CD4-positive, alpha-beta T cell treated with Interleukin-12 subunit alpha and Interleukin-12 subunit beta, for 1 hour (primary cell): ENCODE results near the gene DIP2C.
"Not testable (repeated sequence)": the region's sequence is repeated elsewhere in the genome, so short reads cannot be mapped to it uniquely, and the experiment has no call there.

ENCODE experiments used
- DNase-seq: peaks from one replicate; pipeline ENCODE4 v3.0.0-alpha.2; 2020

The DIP2C gene

DNA sequence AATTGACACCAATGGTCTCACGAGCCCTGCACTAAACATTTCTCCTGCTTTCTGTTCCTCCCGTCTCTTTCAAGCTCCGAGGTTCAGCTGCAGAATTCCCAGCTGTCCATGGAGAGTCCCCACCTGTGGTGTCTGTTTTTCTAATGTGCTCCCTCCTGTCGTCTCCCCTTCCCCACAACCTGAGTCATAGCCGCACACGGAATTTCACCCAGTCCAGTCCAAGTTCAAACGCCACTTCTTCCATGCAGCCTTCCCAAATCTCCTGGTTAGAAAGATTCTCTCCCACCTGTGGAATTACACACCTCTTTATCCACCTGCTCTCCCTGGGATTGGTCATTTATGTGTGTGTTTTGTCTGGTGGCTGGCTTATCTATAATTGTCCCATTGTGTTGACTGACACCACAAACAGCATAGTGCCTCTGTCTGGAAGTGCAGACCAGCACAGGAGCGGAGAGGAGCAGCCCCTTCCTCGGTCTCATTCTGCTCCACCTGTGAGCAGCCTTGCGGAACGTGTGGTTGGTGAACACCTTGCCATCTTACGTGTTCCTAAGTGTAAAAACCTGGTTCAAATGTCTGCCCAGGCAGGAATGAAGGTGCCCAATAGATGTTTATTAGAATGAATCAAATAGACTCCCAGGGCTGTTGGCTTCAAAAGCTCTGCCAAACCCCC, 3.3 kb upstream of the DIP2C start:
- no peak for DNase-seq

DNA sequence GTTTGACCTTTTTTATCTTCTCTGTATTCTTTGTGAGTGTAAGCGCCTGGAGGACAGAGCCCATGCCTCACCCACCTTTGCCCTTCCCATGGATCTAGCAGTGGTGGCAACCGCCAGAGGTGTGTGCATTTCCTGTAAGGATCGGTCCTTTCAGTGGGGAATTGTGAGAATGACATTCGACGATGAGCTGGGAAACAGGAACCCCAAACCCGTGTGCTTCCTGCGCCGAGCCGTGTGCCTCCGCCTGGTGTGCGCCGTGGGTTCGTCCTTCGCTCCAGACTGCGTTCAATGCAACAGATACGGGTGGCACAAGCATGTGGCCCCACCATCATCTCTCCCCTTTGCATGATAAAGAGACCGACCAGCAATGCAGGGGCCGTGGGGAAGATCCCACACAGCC, 1.7 kb upstream of the DIP2C start:
- no peak for DNase-seq

DNA sequence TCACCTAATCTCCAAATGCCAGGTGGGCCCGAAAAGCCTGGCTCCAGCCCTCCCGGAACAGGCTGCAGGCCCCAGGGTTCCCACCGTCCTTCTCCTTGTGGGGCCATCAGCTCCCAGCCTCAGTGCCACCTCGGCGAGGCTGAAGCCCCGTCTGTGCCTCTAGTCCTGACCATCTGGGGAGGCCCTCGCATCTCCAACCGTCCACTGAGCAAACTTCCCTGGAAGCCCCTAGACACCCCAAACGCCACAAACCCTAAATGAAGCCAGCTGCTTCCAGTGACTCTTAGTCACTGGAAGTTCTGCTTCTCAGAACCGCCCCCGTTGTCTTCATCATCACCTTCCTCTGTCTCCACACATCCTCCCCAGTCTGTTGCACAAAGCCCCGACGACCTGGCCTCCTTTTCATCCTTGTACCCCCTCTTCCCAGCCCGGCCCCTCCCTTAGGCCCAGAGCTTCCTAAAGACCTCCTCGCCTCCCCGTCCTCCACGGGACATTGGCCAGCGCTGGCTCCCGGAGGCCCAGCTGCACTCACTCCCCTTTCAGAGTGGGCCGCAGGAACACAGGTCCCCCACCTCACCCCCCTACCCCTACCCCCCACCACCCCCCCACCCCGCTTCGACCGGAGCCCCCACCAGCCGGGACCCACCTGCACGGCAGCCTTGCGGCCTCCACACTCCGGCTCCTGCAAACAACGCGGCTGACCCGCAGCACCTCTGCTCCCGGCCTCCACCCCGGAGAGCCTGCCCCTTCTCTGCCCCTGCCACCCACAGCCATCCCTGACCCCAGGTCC, 1.1 kb upstream of the DIP2C start:
- no peak for DNase-seq

DNA sequence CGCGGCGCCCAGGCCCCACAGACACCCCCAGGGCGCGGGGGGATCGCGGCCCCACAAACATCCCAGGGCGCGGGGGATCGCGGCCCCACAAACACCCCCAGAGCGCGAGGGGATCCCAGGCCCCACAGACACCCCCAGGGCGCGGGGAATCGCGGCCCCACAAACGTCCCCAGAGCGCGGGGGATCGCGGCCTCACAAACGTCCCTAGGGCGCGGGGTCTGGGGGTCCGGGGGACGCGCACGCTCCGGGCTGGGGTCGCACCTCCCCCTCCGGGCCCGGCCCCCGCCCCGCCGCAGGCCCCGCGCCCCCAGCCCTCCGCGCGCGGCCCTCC, 382 bp downstream of the DIP2C start:
- no peak for DNase-seq

DNA sequence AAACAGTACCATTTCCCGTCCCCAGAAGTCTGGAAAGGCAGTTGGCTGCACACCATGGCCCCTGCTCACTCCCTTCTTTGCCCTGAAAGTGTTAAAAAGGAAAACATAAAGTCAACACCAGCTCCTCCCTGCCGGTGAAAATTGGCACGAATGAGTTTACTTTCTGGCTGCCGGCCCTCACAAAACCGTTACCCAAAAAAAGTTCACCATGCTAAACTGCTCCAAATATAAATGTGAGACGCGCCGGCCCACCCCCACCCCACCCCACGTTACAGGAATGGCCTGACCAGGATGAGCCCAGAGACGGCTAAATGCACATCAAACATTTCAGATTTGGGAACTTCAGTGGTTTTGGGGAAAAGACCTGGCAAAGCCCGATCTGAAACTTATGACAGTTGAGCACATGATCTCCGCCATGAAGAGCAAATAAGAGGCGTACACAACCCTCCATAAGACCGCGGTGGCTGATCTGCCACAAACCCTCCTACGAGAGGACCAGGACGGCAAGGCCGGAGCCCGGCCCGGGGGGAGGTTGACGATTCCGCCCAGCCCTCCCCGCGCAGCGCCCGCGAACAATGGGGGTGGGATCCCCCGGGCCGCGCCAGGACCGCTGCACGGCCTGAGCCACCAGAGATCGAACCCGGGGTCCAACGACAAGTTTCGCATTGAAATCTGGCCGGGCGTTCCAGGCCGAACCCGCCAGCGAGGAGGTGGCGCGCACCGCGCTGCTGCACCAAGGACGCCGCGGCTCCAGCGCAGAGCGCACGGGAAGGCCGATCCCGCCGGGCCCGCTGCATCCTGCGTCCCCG, 952 bp downstream of the DIP2C start:
- DNase-seq = no peak

DNA sequence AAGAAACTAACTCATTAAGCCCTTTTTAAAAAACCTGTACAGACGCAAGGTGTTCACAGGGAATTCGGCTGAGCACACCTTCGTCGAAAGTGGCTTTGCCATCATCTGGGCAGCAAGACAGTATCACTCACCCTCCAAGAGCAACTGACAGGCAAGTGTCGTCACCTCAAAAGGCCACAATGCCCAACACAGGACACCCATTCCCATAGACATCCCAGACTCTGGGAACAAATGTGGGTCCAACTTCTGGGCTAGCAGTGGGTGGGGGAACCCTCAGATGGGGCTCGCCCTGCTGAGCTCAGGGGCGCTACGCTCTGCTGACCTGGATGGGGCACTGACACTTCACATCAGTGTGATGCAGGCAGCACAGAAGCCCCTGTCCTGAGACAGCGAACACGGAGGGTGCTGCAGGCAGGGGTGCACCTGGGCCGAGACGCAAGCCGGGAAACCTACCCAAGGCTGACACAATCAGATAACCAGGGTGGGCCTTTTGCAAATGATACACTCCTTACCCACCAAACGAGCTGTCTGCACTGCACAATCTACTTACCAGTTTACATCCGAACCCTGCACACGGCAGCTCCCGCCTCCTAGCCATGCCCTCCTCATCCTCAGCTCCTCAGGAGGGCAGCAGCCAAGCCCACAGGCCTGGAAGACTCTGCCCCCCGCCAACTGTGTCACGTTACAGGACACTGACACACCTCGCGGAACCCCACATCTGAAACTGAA, 1.7 kb downstream of the DIP2C start:
- no peak for DNase-seq

DNA sequence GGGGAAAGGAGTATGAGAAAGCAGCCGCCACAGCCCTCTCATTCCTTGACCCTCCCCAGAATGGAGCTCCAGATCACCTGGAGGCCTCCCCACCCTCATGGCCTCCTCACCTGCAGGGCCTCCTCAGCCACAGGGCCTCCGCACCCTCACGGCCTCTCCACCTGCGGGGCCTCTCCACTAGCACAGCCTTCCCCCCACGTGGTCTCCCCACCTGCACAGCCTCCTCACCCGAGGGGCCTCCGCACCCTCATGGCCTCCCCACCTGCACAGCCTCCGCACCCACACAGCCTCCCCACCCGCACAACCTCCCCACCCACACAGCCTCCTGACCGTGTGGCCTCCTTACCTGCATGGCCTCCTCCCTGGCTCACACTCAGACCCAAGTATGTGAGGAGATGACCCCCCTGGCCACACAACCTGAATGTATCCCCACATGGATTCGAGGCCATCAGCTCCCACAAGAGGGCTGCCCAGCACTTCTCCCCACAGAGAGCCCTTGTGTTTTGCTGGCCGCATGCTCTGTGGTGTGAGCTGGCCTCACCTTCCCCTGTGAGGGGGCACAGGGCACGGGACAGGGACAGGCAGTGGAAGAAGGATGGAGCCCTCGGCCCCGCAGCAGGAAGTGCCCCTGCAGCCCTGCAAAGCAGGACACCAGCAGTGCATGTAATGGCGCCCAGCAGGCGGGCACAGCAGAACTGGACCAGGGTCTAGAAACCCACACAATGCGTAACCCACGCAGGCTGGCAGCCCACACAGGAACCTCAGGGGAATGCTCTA, 3.1 kb downstream of the DIP2C start:
- DNase-seq = no peak

DNA sequence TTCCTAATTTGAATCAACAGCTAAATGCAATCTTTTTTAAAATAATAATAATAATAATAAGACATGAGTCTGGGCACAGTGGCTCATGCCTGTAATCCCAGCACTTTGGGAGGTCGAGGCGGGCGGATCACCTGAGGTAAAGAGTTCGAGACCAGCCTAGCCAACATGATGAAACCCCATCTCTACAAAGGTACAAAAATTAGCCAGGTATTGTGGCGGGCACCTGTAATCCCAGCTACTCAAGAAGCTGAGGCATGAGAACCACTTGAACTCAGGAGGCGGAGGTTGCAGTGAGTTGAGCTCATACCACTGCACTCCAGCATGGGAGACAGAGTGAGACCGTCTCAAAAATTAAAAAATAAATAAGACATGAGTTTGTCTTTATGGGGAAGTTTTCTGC, 3.9 kb downstream of the DIP2C start:
- DNase-seq = no peak

DNA sequence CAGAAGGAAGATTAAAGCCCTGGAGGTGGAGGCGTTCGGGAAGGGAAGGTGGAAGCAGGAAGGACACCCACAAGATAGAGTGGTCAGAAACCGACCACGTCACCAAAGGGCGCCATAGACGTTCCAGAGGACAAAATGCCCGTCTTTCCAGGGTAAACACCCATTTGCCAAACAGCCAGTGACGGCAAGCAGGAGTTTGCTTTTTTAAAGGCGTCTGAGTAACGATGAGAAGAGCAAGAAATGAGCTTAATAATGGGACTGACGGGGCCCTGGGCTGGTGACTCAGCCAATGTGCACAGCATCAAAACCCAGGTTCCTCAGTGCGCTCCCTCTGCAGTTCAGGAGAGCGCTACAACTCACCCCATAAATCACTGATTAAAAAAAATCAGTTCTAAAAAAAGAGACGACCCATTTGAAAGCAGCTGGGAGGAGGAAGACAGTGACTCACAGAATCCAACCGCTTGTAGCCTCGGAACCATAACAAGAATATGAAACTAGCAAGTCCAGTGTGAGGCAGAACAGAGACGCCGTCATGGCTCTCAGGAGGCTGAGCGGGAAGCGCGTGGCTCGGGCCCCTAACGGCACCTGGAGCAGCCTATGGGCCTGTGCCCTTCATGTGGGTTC, 5.9 kb downstream of the DIP2C start:
- DNase-seq = no peak

DNA sequence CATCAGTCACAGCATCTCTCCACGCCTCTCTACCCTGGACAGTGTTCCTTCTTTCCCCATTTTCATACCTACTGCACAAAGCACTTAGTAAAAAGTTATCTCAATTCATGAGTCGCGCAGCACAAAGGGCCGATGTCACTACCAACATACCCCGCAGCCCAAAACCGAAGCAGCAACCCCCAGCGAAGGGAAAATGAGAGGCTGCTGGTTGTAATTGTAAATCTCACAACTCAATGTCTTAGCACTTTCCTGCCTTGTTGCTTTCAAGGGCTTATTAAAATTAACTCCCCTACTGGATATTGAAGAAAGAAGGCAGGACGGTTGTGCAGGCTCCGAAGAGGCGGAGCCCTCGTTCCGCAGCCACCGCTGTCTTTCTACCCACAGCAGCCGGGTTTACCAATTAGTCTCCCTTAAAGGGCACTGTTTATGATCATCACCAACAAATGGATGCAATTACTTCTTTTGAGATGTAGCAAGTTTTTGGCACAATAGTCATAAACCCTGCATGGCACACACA, 6.5 kb downstream of the DIP2C start:
- DNase-seq = no peak

DNA sequence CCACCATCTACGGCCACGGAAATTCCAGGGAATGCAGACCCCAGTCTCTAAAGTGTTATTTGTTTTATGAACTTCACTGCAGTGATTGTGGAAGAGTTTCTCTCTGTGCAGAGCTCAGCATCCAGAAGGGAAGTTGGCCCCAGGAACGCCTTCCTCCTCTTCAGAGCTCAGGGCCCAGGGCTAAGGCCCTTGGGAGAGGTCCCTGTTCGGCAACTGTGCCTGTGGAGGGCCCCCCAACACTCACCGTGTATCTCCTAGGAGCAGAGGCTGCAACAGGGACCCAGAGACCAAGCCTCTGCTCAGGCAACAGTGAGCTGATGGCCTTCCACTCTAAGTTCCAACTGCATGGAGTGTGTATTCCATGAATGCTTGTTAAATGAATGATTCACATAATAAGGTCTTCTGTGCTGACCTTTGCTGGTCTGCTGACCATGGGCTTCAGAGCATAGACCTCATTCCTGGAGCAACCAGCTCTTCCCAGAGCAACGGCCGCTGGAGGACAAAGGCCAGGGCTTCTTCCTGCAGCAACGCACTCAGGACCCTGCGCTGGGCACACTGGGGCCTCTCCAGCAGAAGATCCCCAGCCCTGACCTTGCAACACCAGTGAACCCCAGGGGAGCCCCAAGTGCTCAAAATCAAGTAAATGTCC, 7.7 kb downstream of the DIP2C start:
- no peak for DNase-seq

DNA sequence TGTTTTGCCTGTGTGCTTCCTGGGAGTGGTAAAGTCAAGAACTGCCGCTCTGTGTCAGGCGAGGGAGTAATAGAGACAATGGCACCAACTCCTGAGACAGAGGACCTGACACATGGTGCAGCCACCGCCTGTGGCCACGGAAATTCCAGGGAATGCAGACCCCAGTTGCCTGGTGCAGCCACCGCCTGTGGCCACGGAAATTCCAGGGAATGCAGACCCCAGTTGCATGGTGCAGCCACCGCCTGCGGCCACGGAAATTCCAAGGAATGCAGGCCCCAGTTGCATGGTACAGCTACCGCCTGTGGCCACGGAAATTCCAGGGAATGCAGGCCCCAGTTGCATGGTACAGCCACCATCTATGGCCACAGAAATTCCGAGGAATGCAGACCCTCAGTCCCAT, 8.7 kb downstream of the DIP2C start:
- DNase-seq = no peak

DNA sequence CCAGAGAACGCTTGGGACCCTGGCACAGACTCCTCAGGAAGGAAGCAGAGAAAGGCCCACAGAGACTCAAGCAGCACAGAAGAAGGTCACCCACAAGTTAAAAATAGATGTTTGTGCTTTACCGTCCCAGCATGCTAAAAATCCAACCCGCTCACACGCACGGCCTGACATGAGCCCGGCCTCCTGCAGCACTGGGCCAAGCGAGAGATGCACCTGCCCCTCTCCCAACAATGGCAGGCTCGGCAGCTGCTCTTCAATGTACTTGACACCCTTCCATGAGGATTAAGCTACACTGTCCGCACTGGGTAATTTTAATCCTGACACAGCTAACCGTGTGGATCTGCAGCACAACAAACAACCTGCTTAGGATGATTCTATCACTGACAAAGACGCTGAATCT, 9.3 kb downstream of the DIP2C start:
- DNase-seq = no peak

DNA sequence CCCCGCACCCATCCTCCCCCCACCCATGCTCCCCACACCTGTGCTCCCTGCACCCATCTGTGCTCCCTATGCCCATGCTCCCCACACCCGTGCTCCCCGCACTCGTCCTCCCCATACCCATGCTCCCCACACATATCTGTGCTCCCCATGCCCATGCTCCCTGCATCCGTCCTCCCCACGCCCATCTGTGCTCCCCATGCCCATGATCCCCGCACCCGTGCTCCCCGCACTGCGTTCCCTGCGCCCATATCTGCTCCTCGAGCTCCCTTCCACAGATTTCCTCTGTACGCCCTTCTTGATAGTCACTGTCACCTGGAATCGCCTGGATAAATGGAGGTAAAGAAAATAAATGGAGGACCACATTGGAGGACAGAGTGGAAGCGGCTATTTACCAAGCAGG, 9.9 kb downstream of the DIP2C start:
- DNase-seq = no peak

DNA sequence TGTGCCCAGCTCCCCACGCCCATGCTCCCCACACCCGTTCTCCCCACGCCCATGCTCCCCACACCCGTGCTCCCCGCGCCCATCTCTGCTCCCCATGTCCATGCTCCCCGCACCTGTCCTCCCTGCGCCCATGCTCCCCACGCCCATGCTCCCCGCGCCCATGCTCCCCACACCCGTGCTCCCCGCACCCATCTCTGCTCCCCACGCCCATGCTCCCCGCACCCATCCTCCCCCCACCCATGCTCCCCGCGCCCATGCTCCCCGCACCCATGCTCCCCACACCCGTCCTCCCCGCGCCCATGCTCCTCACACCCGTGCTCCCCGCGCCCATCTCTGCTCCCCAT, 10.8 kb downstream of the DIP2C start:
- DNase-seq = not testable (repeated sequence)

DNA sequence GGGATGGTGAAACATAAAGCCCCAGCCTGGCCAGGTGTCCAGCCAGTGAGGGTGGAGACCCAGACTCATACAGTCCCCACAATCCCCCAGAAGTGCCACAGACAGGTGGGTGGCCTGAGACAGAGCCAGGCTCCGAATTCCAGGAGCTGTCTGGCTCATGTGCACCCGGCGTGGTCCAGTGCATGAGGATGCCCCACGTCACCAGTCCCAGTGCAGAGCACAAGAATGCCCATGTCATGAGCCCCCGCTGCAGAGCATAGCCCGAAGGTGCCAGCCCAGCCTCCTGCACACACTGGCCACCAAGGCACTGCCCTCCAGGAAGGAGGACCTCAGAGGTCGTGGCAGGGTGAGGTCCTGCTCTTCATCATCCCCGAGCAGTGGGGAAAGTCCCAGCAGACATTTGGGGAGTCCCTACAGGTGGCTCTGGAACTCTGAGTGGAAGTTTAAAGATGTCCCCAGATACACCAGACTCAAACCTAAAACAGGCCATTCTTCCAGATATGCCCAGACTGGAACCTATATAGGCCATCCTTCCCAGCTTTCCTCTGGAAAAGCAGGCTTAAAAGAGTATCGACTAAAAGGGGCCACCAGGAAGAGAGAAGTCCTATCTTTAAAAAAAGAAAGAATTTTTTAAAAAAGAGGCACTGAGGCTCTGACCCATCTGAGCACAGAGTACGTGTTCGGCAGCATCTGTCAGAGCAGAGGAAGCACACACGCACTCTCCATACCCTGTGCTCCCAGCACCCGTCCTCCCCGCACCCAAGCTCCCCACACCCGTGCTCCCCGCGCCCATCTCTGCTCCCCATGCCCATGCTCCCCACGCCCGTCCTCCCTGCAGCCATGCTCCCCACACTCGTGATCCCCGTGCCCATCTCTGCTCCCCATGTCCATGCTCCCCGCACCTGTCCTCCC, 11.5 kb downstream of the DIP2C start:
- no peak for DNase-seq

DNA sequence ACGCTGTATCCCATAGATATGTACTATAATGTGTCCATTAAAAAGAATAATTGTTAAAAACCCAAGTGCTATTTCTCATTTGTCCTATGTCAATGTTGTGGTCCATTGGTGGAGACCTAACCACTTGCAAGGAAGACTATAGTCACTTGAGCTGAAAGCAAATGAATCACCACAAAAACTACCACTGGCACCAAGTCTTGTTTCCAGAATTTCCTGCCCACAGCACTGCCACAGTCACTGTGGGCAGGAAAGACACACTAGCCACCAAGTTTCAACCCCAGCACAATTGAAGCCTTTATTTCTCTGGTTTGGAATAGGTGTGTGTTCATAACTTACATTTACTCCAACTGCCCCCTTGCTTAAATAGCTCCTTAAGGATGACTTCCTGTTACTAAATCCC, 12.4 kb downstream of the DIP2C start:
- DNase-seq = no peak

DNA sequence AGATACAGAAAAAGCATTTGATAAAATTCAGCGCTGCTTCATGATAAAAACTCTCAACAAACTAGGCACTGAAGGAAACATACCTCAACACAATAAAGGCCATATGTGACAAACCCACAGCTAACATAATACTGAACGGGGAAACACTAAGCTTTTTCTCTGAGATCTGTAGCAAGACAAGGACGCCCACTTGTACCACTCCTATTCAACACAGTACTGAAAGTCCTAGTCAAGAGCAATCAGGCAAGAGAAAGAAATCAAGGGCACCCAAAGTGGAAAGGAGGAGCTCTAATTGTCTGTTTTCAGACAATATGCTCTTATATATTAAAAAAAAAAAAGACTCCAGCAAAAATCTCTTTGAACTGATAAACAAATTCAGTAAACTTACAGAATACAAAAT, 13.3 kb downstream of the DIP2C start:
- DNase-seq = no peak

DNA sequence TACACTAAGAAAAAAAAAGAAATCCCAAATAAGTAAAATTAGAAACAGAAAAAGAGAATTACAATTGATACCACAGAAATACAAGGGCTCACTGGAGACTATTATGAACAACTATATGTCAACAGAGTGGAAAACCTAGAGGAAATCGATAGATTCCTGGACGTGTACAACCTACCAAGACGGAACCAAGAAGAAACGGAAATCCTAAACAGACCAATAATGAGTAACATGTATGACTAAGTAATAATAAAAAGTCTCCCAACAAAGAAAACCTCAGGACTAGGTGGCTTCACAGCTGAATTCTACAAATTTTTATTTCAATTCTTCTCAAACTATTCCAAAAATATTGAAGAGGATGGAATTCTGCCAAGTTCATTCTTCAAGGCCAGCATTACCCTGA, 13.9 kb downstream of the DIP2C start:
- DNase-seq = no peak

DNA sequence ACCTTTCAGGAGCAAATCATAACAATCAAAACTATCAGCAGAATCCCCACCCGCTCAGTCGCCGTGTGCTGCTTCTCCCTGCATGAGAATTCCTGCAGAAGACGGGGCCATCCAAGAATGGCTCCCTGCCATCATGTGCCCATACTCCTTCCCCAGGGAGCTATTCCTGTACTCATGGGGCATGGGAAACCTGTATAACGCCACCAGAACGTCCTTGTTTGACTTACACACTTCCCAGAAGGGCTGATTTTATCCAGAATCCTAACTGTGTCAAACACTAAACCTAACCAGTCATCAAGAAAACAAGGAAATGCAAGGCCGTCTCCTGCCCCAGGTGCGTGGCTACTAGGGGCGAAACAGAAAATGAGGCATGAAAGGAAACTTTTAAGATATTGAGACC, 16.0 kb downstream of the DIP2C start:
- DNase-seq = no peak
